ENCODE results near the gene UCK2. TPM values are rescaled to one million over a fixed set of nuclear protein-coding genes. Genes with fewer than 3 reads are reported as not detected.

The UCK2 gene
- total RNA-seq, 1 donor, result 61.7 TPM

DNA sequence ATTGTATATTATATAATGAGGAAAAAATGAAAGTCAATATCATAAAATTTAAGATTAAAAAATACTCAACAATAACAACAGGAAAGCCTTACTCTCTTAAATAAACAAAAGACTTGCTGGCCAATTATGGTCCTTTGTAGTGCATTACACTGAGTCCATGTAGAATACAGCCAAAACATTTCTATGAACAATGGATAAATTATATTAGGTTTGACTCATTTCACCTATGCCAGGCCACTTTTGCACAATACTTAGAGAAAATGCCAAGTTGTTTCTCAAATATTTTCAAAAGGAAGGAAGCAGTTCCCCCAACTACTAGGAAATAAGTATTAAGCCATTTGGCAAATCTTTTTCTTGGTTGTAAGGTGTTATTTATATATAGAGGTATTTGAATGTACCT lies 19.8 kb upstream of the UCK2 start:
- TF ChIP-seq, protein P1, sequence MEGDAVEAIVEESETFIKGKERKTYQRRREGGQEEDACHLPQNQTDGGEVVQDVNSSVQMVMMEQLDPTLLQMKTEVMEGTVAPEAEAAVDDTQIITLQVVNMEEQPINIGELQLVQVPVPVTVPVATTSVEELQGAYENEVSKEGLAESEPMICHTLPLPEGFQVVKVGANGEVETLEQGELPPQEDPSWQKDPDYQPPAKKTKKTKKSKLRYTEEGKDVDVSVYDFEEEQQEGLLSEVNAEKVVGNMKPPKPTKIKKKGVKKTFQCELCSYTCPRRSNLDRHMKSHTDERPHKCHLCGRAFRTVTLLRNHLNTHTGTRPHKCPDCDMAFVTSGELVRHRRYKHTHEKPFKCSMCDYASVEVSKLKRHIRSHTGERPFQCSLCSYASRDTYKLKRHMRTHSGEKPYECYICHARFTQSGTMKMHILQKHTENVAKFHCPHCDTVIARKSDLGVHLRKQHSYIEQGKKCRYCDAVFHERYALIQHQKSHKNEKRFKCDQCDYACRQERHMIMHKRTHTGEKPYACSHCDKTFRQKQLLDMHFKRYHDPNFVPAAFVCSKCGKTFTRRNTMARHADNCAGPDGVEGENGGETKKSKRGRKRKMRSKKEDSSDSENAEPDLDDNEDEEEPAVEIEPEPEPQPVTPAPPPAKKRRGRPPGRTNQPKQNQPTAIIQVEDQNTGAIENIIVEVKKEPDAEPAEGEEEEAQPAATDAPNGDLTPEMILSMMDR (IDR thresholded peaks at IDR 0.05; ENCODE audit: insufficient read depth, low read length), result no peak
- H3K4me3 ChIP-seq (ENCODE audit: low read depth, low read length), result no peak overlapping the region
- peak; percentile 88 for DNase-seq (ENCODE audit: low read depth)

DNA sequence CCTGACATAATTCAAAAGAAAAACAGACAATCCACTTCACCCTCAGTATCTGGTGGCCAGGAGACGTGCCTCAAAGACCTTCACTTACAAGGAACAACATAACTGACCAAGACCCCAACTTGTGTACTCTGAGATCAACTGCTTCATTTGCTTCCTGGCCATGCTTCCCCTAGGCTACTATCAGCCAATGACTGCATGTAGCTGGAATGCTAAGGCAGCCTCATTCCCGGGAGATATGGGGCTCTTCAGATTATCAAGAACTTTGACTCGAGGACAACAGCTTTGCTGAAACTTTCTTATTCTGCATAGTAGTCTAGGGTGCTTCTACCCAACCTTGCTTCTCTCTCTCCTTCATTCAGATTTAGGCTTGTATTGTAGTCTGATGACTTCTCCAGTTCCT lies 11.7 kb upstream of the UCK2 start:
- peak; percentile 55 for DNase-seq (ENCODE audit: low read depth)
- TF ChIP-seq, protein P1 (IDR thresholded peaks at IDR 0.05; ENCODE audit: insufficient read depth, low read length), result no peak
- no peak overlapping the region for H3K4me3 ChIP-seq (ENCODE audit: low read depth, low read length)

DNA sequence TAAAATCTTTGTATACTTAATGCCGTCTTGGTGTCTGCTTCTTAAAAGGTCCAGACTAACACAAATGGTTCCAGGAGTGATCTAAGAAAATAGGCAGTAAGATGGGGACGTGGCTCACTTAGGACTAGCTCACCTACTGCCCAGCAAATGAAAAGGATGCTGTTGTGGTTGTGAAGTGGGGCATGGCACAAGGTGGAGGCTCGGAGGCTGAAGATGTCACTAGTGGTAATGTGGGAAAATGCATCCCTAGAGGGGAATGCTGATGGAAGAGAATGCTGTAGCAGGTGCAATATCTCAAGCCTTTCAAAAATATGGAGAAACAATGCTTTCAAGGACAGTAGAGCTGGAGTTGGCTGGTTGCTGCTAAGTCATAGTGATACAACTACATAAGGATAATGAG lies 11.3 kb upstream of the UCK2 start:
- H3K4me3 ChIP-seq (ENCODE audit: low read depth, low read length), result no peak overlapping the region
- no peak for DNase-seq (ENCODE audit: low read depth)
- TF ChIP-seq, protein P1 (IDR thresholded peaks at IDR 0.05; ENCODE audit: insufficient read depth, low read length), result no peak

DNA sequence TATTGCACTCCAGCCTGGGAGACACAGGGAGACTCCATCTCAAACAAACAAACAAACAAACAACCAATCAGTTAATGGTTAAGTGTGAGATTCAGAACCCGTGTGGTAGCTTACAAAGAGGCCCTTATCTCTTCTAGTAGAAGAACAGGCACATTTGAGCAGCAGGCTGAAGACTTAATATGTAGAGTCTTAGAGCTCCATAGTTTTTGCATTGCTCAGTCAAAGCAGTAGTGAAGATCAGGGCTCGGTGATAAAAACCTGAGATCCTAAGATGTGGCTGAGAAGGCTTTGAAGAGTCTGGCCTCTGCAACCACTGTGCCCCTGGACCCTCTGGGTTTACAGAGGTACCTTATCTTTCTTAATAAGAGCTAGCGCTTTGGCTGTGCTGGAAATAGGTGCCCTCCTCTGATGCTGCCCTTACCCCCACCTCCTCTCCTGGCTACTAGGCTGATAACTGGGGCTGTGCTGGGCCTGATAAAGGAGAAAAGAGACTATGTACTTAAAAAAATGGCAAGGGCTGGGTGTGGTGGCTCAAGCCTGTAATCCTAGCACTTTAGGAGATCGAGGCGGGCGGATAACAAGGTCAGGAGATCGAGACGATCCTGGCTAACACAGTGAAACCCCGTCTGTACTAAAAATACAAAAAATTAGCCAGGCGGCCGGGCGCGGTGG lies 10.5 kb upstream of the UCK2 start:
- no peak for DNase-seq (ENCODE audit: low read depth)
- no peak overlapping the region for H3K4me3 ChIP-seq (ENCODE audit: low read depth, low read length)
- TF ChIP-seq, protein P1 (IDR thresholded peaks at IDR 0.05; ENCODE audit: insufficient read depth, low read length), result no peak

- TF ChIP-seq, protein P1 (IDR thresholded peaks at IDR 0.05; ENCODE audit: insufficient read depth, low read length), result no peak
- H3K4me3 ChIP-seq (ENCODE audit: low read depth, low read length), result no peak overlapping the region
- peak; percentile 14 for DNase-seq (ENCODE audit: low read depth)
These were observed 3.7 kb upstream of the UCK2 start for GRCh38 chr1:165823552-165824268.

GRCh38 chr1:165824269-165824643 lies 3.2 kb upstream of the UCK2 start:
- TF ChIP-seq, protein P1 (IDR thresholded peaks at IDR 0.05; ENCODE audit: insufficient read depth, low read length), result no peak
- no peak overlapping the region for H3K4me3 ChIP-seq (ENCODE audit: low read depth, low read length)
- no peak for DNase-seq (ENCODE audit: low read depth)

Measured in fibroblast of the aortic adventitia (primary cell).